ENCODE results near the gene BLZF1. TPM values are rescaled to one million over a fixed set of nuclear protein-coding genes. Genes with fewer than 3 reads are reported as not detected.
A peak's percentile ranks its signal among the peaks of the same experiment; 100 is the strongest.

BLZF1 gene
- total RNA-seq, 1 experiment from 2014 or later, result 14.3 TPM

- Histone ChIP-seq H3K14ac (ENCODE audit: insufficient read depth, low read length) (no peak overlapping the region), H3K4me2 (ENCODE audit: insufficient read depth, insufficient read length, low read length) (no peak overlapping the region), H3K23me2 (ENCODE audit: insufficient read length, low read depth, low read length, poor library complexity, severe bottlenecking) (no peaks in the 10 kb centered on the region), H4K8ac (replicated peaks; ENCODE audit: insufficient read length, low read depth, low read length) (no peak overlapping the region), H3T11ph (ENCODE audit: low read length) (no peak overlapping the region), H3K27ac (ENCODE audit: insufficient read length, low read depth, low read length) (no peak overlapping the region), H3K79me2 (ENCODE audit: insufficient read depth, low read length) (no peaks in the 10 kb centered on the region), H3K23ac (ENCODE audit: insufficient read length, low read depth, low read length) (no peak overlapping the region), H2AFZ (ENCODE audit: low read length) (no peak overlapping the region), H3K4ac (ENCODE audit: low read depth, low read length) (no peak overlapping the region), H2BK120ac (ENCODE audit: low read depth, low read length, poor library complexity, severe bottlenecking) (no peak overlapping the region), H3K4me1 (ENCODE audit: insufficient read depth, low read length) (no peaks in the 10 kb centered on the region), H2BK12ac (ENCODE audit: insufficient read length, low read depth, low read length) (no peak overlapping the region), H3K9ac (ENCODE audit: extremely low read depth, insufficient read length, low read length) (no peak overlapping the region), H3K56ac (ENCODE audit: insufficient read length, low read depth, low read length) (no peak overlapping the region), H2AK5ac (ENCODE audit: insufficient read length, low read length) (no peak overlapping the region), H2BK5ac (ENCODE audit: insufficient read length, low read length) (no peak overlapping the region), H3K18ac (ENCODE audit: insufficient read length, low read depth, low read length) (no peak overlapping the region), H4K5ac (ENCODE audit: insufficient read length, low read depth, low read length) (no peak overlapping the region), H3K9me3 (ENCODE audit: control insufficient read depth, low read depth, low read length) (no peaks in the 10 kb centered on the region), H4K20me1 (ENCODE audit: control insufficient read depth, insufficient read depth, insufficient read length) (no peaks in the 10 kb centered on the region), H2BK15ac (ENCODE audit: low read depth, low read length) (no peak overlapping the region), H3K27me3 (ENCODE audit: insufficient read depth, low read length) (no peaks in the 10 kb centered on the region), H4K91ac (ENCODE audit: insufficient read length, low read depth, low read length) (no peak overlapping the region), H2BK20ac (ENCODE audit: low read depth, low read length, poor library complexity, severe bottlenecking) (no peak overlapping the region), H3K79me1 (ENCODE audit: insufficient read depth, low read depth, low read length, poor library complexity, severe bottlenecking) (no peaks in the 10 kb centered on the region)
- H3K9me3 Mint-ChIP-seq, result no peaks in the 10 kb centered on the region; a peak in 1 of 5 replicates
- TF ChIP-seq CTCF (conservative IDR thresholded peaks at IDR 0.05), result no peak
- H3K36me3 Mint-ChIP-seq (ENCODE audit: insufficient read depth in 1 of 3, low read depth in 3 of 3), result no peaks in the 10 kb centered on the region
- no peak for DNase-seq
- peaks cover 33% of the 10 kb centered on the region for H3K27me3 Mint-ChIP-seq (ENCODE audit: low read depth)
- H3K27ac Mint-ChIP-seq, result no peak overlapping the region
- peaks cover 4 to 10% of the 10 kb centered on the region in 2 experiments; a peak in 3 of 4 replicates for H3K4me1 Mint-ChIP-seq
- H3K4me3 Mint-ChIP-seq, result peak overlapping the region; percentile 81 to 96; a peak in 3 of 5 replicates
- WGBS (ENCODE audit: extremely low coverage, insufficient read length, low lambda C conversion rate), result no CpG with 5 or more reads among the region's 6 CpGs
Measured at GRCh38 chr1:169426174-169426705, 58.2 kb downstream of the BLZF1 start.
